HG03097 (cell line): ENCODE measurements around the gene SULT1B1.
"Not testable (repeated sequence)": the region's sequence is repeated elsewhere in the genome, so short reads cannot be mapped to it uniquely, and the experiment has no call there.

Experiments used
- ATAC-seq: cut with Tn5 transposase; IDR thresholded peaks from one replicate; pipeline ENCODE4 v1.9.1; 2021; ENCODE audit not compliant: unreplicated experiment, low FRiP score

SULT1B1 gene

DNA sequence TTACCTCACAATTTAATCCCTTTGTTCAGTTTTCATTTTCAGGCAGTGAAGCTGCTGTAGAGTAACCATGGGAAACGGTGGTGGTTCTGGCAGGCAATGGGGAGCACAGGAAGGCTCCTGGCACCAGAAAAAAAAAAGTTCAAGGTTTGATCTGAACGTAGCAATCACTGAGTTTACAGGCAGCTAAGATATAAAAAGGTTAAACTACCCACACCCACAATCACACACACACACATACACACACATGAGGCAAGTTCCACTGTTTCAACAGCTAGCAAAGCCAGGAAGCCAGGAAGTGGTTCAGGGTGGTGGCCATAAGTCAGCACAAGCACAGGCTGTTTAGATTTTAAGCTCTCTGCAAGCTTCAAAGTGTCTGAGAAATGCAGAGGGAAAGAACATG is at the start of gene SULT1B1:
TSS of gene SULT1B1 (minus strand) at position 166 of the 400 bp plus-strand sequence. CDS start 5,403 bp downstream, outside the sequence.
- ATAC-seq: no peak

- no peak for ATAC-seq
These were observed 40.2 kb upstream of the SULT1B1 start for GRCh38 chr4:69800599-69800998.

- no peak for ATAC-seq
These were observed 38.9 kb upstream of the SULT1B1 start for GRCh38 chr4:69799337-69799736.

DNA sequence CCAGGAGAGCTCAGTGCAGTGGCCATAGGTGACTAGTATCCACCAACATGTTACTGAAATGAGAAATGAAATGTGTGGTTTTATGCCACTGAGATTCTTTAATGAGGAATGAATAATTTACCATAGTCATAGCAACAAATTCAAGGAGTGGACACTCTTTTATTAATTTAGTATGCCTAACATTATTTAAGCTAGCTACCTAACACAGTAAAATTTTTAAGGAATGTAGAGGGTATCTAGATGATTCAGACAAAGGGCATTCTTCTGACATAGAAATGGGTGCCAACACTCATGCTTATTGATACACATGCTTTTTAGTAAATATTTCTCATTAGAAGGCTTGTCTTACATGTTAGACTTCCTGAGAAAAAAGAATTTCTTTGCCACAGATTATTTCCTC is 33.3 kb upstream of the SULT1B1 start:
- ATAC-seq: no peak

DNA sequence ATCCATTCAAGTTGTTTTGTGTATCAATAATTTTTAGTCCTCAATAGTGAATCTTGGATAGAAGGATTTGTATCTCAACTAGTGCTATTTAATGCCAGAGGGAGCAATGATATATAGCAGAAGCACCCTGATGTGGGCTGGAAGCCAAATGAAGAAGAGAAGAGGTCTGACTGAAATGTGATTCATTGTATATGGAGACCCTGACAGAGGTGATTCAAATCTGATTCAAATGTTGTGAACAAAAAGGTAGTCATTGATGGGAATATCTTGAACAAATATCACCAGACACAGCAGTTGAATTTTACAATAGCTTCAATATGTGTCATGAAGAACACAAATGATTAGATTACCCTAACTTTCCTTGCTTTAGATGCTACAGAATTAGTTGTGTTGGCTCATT is 27.5 kb upstream of the SULT1B1 start:
- ATAC-seq: no peak

DNA sequence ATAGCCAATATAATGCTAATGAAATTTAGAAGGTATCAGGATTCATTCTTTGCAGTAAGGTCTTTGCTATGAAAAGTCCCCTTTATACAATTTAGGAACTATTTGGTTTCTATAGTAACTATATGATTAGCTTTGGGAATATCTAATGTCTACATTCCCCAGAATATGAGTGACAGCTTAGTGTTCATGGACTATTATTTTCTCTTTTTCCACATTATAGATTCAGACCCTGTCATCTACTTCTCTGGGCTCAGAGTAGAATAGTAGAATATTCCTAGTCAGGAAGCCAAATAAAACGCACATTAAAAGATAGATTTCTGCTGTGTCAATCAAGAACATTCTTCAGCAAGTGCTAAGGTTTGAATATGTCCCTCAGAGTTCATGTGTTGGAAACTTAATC is 26.1 kb upstream of the SULT1B1 start:
- ATAC-seq: no peak

DNA sequence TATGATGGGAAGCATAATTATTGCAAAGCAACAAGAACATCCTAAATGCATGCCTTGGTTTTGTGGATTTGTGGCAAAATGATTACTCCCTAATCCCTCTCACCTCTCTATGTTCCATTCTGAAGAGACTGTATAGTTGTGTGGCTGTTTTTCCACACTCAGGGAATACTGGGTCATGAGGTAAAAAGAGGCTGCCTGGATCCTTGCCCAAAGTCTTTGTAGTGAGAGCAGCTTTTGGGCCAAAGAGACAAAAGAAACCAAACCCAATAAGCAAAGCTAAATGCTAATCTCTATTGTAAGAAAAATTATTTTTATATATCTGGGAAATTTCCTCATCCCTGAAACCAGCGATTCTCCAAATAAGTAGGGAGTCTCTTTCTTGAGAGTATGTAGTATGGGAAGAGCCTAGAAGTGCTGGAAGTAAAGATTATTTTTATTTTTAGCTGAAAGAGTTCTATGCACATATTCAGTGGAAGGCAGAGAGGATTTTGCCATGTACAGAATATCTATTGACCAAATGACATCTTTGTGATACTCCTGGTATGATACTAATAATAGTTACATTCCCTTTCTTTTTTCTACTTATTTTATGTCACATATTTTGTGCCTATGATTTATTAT is 24.9 kb upstream of the SULT1B1 start:
- ATAC-seq: no peak

DNA sequence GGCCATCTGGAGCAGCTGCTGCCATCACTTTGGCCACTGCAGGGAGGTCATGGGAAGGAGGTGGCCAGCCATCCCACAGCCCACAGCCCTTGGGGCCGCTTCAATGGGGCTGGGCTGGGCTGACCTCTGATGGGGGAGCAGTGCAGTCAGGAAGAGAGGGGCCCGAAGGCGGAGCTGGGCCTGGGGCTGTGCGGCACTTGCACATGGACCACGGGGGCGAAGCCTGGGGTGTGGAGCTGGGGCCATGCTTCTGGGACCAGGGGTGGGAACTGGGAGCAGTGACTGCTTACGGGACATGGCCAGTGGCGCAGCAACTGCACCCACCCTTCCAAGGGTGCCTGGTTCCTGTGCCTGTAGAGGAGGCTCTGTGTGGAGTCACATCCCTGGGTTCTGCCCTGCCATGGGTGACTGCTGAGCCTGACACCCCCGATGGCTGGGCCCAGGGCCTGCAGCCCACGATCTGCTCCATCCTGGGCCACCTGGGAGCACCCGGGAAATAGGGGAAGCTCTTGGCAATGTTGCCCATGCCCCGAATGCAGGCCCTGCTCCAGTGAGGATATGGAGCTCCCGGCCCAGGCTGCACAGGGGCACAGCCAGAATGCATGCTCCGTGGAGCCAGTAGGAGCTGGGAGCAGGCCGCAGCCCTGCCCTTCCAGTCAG is 22.4 kb upstream of the SULT1B1 start:
- ATAC-seq: no peak

GRCh38 chr4:69781458-69782418 is 21.3 kb upstream of the SULT1B1 start:
- no peak for ATAC-seq

DNA sequence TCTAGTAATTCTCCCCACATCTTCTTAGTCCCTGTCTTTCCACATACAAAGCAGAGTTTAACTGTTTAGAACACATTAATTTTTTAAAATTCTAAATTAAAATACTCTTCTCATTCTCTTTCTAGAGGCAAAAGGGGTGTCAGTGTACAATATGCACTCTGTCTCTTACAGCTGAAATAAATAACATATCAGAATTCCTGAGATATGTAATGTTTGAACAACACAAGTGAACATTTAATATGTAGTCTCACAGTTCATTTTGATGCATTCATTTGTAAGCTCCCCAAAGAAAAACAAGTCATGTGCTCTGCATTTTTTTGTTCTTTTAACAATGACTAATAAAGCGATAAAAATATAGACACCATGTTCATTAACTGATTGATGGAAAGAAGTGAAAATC is 19.7 kb upstream of the SULT1B1 start:
- no peak for ATAC-seq

DNA sequence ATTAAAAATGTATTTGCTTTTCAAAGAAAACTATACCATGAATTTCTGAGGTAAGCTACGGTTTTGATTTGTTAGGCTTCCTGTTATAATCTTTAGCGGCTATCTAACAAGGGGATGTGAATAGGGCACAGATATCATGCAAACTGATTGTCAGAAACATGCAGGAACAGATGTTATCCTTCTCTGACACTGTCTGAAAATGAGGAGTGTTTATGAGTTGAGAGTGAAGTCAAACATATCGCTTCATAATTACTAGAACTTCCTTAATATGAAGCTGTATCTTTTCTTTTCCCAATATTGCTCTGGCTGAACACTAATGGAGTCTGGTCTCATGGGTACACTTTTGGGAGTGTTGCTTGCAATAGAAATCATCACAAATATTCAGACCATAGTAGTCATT is 16.3 kb upstream of the SULT1B1 start:
- ATAC-seq: no peak

DNA sequence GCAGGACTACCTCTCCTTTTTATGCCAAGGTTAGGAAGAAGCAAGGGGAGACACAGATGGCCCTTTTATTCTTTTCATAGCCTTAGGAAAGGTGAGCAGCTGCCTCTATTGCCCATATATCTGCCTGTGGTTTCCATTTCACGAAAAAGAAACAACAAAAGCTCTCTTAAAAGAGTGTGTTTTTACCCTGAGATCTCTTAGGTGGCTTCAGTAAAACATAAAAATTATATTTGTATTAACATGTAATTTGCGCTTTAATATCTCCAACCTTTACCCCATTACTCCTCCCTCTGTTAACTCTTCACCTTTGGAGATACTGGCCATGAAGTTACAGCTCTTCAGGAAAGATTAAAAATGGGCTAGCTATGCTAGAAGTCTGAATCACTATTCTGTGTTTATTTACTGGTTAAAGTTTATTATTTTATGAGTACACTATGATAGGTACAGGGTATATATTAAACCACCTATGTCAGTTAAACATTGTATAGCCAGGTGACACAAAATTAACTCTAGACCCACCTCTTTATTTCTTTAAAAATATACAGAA is 15.0 kb upstream of the SULT1B1 start:
- no peak for ATAC-seq

DNA sequence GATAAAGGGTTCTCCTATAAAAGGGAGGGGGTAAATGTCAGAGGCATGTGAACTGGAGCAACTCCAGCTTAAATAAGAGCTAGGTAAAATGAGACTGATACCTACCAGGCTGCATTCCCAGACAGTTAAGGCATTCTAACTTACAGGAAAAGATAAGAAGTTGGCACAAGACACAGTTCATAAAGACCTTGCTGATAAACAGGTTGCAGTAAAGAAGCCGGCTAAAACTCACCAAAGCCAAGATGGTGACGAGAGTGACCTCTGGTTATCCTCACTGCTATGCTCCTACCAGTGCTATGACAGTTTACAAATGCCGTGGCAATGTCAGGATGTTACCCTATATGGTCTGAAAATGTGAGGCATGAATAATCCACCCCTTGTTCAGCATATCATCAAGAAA is 13.1 kb upstream of the SULT1B1 start:
- no peak for ATAC-seq

DNA sequence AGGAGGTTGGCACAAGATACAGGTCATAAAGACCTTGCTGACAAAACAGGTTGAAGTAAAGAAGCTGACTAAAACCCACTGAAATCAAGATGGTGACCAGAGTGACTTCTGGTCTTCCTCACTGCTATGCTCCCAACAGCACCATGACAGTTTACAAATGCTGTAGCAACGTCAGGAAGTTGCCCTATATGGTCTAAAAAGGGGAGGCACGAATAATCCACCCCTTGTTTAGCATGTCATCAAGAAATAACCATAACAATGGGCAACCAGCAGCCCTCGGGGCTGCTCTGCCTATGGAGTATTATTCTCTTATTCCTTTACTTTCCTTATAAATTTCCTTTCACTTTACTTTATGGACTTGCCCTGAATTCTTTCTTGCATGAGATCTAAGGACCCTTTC is 8.1 kb upstream of the SULT1B1 start:
- ATAC-seq: not testable (repeated sequence)

- no peak for ATAC-seq
These were observed 5.3 kb upstream of the SULT1B1 start for GRCh38 chr4:69765751-69766150.

GRCh38 chr4:69764311-69764710 is 3.9 kb upstream of the SULT1B1 start:
- no peak for ATAC-seq

DNA sequence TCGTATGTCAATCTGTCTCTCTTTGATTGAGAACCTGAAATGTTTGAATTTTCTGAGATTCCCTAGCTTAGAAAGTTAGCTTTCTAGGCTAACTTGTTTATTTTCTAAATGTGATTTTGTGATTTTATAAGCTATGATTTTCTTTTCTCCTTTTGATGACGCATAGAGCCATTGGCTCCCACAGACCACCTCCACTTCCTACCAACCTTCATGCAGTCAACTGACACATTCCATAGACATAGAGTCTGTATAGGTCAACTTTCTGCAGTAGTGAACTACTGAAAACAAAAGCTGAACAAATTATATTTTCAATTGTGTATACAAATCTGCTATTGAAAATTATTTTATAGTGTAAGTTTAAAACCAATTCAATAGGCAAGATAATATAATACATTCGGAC is 2.8 kb upstream of the SULT1B1 start:
- no peak for ATAC-seq

- ATAC-seq: no peak
These were observed 1.2 kb downstream of the SULT1B1 start for GRCh38 chr4:69759189-69759604.

GRCh38 chr4:69757464-69757863 is 3.0 kb downstream of the SULT1B1 start:
- ATAC-seq: no peak

DNA sequence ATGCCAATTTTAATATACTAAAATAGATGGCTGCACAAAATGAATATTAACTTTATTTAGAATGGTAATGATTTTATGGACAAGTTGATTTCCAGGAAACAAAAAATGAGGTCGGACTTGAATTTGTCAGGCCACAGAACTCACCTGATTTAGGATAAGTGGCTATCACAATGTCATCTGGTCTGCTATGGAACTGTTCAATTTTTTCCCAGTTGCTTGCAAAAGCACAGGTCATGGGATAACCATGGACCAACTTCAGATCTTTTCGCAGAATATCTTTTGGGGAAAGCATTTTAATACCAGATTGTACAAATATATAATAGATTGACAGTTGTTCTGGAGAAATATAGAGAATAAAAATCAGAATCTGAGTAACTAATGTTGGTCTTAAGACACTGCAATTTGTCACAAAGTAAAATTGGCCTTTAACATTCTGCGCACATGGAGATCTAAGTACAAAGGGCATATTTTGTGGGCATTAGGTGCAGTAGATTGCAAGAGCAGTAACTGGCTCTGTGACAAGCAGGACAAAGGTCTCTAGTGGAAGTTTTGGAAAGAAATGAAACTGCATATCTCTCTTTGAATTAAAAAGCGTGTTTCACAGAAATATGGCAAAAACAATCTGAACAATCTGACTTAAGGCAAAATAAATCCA is 5.4 kb downstream of the SULT1B1 start:
- ATAC-seq: no peak

GRCh38 chr4:69753686-69754085 is 6.7 kb downstream of the SULT1B1 start:
- no peak for ATAC-seq
